ENCODE measurements around the gene ANKS1B.

ANKS1B gene

DNA sequence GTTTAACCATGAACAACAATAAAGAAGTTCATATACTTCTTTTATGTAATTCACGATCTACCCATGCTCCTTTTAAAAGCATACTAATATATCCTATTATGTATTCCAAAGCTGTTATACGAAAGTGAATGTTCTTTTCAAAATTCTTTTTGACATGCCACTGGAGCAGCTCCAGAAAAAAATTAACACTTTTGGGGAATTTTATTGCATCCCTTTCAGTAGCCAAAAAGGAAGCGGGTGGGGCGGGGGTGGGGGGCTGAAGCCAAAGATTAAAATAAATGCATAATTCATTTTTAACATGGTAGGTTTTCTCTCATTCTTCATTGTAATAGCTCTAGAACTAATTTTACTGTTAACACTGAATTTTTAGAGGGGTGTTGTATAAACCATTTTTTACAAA, 123.0 kb downstream of the ANKS1B start:
- H3K9me3 ChIP-seq (ENCODE audit: insufficient read depth, low read length), result no peaks in the 10 kb centered on the region
- no peak overlapping the region for H3K9ac ChIP-seq (ENCODE audit: insufficient read length, low read depth)
- H3K27me3 ChIP-seq (ENCODE audit: insufficient read depth, insufficient read length), result no peaks in the 10 kb centered on the region
- TF ChIP-seq ZNF274 (IDR thresholded peaks at IDR 0.05; ENCODE audit: low read depth, low read length) (no peak), YY1 (IDR thresholded peaks at IDR 0.05; ENCODE audit: insufficient read depth, insufficient read length) (no peak), SUZ12 (IDR thresholded peaks at IDR 0.05; ENCODE audit: extremely low read depth, insufficient read depth, insufficient read length) (no peak)
- H3K4me3 ChIP-seq (ENCODE audit: insufficient read length, low read depth), result no peak overlapping the region
- no peak for DNase-seq (ENCODE audit: low read depth, low spot score)
- H3K4me1 ChIP-seq (ENCODE audit: insufficient read depth, insufficient read length), result no peaks in the 10 kb centered on the region
- H3K36me3 ChIP-seq (ENCODE audit: insufficient read depth, insufficient read length, low read length), result no peaks in the 10 kb centered on the region

DNA sequence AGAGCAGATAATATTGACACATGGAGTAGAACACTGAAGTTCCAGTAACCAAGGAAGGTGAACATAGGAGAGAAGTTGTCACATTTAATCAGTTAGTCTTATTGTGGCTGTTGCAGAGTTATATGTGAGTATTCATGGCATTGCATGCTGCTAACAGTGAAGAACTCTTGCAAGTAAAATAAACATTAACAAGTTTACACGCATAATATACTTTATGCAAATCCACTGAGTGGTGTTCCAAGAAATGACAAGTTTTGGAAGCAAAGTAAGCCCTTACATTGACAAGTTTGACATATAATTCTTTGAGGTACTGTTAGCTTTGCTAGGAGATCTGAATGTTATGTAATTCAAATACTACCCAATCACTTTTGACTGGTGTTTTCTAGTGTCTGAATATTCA, 125.6 kb downstream of the ANKS1B start:
- no peaks in the 10 kb centered on the region for H3K9me3 ChIP-seq (ENCODE audit: insufficient read depth, low read length)
- no peak overlapping the region for H3K4me3 ChIP-seq (ENCODE audit: insufficient read length, low read depth)
- no peak overlapping the region for H3K9ac ChIP-seq (ENCODE audit: insufficient read length, low read depth)
- H3K36me3 ChIP-seq (ENCODE audit: insufficient read depth, insufficient read length, low read length), result no peaks in the 10 kb centered on the region
- TF ChIP-seq SUZ12 (IDR thresholded peaks at IDR 0.05; ENCODE audit: extremely low read depth, insufficient read depth, insufficient read length), result no peak
- TF ChIP-seq YY1 (IDR thresholded peaks at IDR 0.05; ENCODE audit: insufficient read depth, insufficient read length), result no peak
- TF ChIP-seq ZNF274 (IDR thresholded peaks at IDR 0.05; ENCODE audit: low read depth, low read length), result no peak
- no peak for DNase-seq (ENCODE audit: low read depth, low spot score)
- H3K4me1 ChIP-seq (ENCODE audit: insufficient read depth, insufficient read length), result no peaks in the 10 kb centered on the region
- no peaks in the 10 kb centered on the region for H3K27me3 ChIP-seq (ENCODE audit: insufficient read depth, insufficient read length)

DNA sequence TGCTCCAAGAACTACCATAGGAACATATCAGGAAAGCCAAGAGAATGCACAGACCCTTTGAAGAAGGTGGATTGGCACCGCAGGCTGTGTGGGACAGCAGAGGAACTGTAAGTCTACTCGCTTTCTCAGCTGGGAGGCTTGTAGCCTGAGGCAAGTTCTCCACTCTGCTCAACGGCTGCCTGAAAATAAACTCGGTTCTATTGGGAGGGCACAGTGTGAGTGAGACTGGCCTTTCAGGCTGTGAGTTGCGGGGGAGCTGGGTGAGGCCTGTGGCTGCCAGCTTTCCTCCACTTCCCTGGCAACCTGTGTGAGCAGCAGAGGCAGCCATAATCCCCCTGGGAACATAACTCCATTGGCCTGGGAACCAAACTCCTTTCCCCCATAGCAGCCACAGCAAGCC, 132.1 kb downstream of the ANKS1B start:
- peak; percentile 27 for DNase-seq (ENCODE audit: low read depth, low spot score)
- TF ChIP-seq YY1 (IDR thresholded peaks at IDR 0.05; ENCODE audit: insufficient read depth, insufficient read length) (no peak), ZNF274 (IDR thresholded peaks at IDR 0.05; ENCODE audit: low read depth, low read length) (no peak), SUZ12 (IDR thresholded peaks at IDR 0.05; ENCODE audit: extremely low read depth, insufficient read depth, insufficient read length) (no peak)

DNA sequence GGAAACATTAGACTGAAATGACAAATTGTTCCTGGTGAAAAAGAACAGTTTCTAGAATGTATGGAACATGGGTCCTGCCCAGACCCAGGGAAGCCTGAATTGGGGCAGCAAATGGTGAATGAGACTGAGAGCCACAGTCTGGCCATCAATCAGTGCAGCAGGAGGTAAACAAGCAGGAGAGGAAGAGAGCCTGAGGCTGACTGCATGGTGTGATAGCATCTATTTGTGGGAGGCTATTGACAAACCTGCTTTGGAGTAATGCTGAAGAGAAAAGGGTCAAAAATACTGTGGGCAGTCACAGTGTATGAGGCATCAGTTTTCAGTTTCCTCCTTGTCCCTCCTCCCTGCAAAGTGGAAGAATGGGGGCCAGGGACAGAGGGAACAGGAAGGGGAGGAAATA, 136.8 kb downstream of the ANKS1B start:
- DNase-seq (ENCODE audit: low read depth, low spot score), result no peak
- Histone ChIP-seq H3K4me3 (ENCODE audit: insufficient read length, low read depth) (no peak overlapping the region), H3K36me3 (ENCODE audit: insufficient read depth, insufficient read length, low read length) (no peaks in the 10 kb centered on the region), H3K4me1 (ENCODE audit: insufficient read depth, insufficient read length) (peaks cover 5% of the 10 kb centered on the region), H3K27me3 (ENCODE audit: insufficient read depth, insufficient read length) (no peaks in the 10 kb centered on the region), H3K9me3 (ENCODE audit: insufficient read depth, low read length) (0 out of 2 replicates have a peak, but pooled peaks cover 4% of the 10 kb centered on the region), H3K9ac (ENCODE audit: insufficient read length, low read depth) (no peak overlapping the region)
- no peak for TF ChIP-seq YY1 (IDR thresholded peaks at IDR 0.05; ENCODE audit: insufficient read depth, insufficient read length)
- TF ChIP-seq SUZ12 (IDR thresholded peaks at IDR 0.05; ENCODE audit: extremely low read depth, insufficient read depth, insufficient read length), result no peak
- TF ChIP-seq ZNF274 (IDR thresholded peaks at IDR 0.05; ENCODE audit: low read depth, low read length), result no peak

More for the DNA sequence above, 132.1 kb downstream of the ANKS1B start:
- Histone ChIP-seq H3K27me3 (ENCODE audit: insufficient read depth, insufficient read length) (no peaks in the 10 kb centered on the region), H3K4me1 (ENCODE audit: insufficient read depth, insufficient read length) (peaks cover 7% of the 10 kb centered on the region), H3K4me3 (ENCODE audit: insufficient read length, low read depth) (no peak overlapping the region), H3K36me3 (ENCODE audit: insufficient read depth, insufficient read length, low read length) (no peaks in the 10 kb centered on the region), H3K9me3 (ENCODE audit: insufficient read depth, low read length) (no peaks in the 10 kb centered on the region), H3K9ac (ENCODE audit: insufficient read length, low read depth) (peak overlapping the region; percentile 26)

DNA sequence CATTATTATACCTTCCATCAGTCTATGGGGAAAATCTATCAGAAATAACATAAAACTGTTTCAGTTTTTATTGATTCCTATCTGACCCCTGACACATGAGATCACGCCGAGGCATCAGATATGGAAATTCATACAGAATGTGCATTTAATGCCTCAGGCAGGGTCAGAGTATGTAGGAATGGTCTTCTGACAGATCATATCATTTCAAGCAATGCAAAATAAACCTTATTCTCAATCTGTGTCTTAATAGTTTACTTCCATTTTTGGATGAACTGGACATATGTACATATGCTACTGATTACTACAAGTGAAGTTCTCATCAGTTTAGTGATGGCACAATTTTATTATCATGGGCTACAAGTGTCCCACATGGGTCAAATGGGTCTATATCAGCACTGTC, 150.0 kb downstream of the ANKS1B start:
- H3K27me3 ChIP-seq (ENCODE audit: insufficient read depth, insufficient read length), result no peaks in the 10 kb centered on the region
- no peak overlapping the region for H3K4me3 ChIP-seq (ENCODE audit: insufficient read length, low read depth)
- no peaks in the 10 kb centered on the region for H3K4me1 ChIP-seq (ENCODE audit: insufficient read depth, insufficient read length)
- no peak for DNase-seq (ENCODE audit: low read depth, low spot score)
- H3K36me3 ChIP-seq (ENCODE audit: insufficient read depth, insufficient read length, low read length), result no peaks in the 10 kb centered on the region
- no peak overlapping the region for H3K9ac ChIP-seq (ENCODE audit: insufficient read length, low read depth)
- TF ChIP-seq SUZ12 (IDR thresholded peaks at IDR 0.05; ENCODE audit: extremely low read depth, insufficient read depth, insufficient read length), result no peak
- TF ChIP-seq ZNF274 (IDR thresholded peaks at IDR 0.05; ENCODE audit: low read depth, low read length), result no peak
- TF ChIP-seq YY1 (IDR thresholded peaks at IDR 0.05; ENCODE audit: insufficient read depth, insufficient read length), result no peak
- no peaks in the 10 kb centered on the region for H3K9me3 ChIP-seq (ENCODE audit: insufficient read depth, low read length)

DNA sequence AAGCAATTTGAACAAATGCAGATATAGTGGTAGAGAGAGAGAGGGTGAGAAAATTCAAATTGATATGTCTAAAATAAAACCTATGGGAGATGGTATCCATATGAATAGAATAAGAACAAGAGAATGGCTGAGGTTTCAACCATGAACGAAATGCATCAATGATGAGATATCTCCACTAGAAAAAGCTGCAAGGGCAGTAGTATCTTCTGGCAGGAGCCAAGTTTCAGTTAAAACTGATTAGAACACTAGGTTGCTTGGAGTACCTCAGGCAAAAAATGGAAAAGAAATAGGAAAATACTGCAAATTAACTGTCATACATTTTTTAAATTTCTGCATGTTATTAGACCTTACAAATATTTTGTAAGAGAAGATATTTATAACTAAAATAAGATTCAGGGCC, 151.3 kb downstream of the ANKS1B start:
- H3K9me3 ChIP-seq (ENCODE audit: insufficient read depth, low read length), result no peaks in the 10 kb centered on the region

DNA sequence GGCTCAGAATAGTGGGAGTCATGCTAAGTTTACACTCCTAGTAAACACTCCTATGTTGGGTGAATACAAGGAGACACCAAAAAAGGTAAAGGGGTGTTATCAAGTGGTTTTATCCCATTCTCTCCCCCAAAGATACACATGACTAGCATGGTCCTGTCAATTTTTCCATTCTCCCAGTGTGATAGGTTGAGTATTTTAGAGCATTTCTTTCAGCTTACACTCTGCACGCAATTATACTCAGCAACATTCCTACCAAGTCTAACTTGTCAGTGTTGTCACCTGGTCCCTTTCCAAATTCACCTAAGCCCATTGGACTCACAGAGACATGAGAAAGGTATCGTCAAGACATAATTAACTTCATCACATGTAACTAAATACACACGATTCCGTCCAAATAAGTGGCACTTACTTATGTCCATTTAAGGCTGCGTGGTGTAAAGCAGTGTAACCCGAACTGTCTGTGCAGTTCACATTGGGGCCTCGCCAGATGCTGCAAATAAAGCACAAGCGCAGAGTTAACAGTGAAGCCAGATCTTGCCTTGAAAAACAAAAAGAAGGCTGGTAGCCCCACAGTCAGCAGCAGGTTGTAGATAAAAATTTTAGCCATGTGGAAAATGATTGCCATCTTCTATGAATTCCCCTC, 159.7 kb downstream of the ANKS1B start:
- Histone ChIP-seq H3K4me1 (ENCODE audit: insufficient read depth, insufficient read length) (no peaks in the 10 kb centered on the region), H3K9me3 (ENCODE audit: insufficient read depth, low read length) (no peaks in the 10 kb centered on the region), H3K27me3 (ENCODE audit: insufficient read depth, insufficient read length) (no peaks in the 10 kb centered on the region), H3K4me3 (ENCODE audit: insufficient read length, low read depth) (no peak overlapping the region), H3K9ac (ENCODE audit: insufficient read length, low read depth) (no peak overlapping the region), H3K36me3 (ENCODE audit: insufficient read depth, insufficient read length, low read length) (no peaks in the 10 kb centered on the region)
- DNase-seq (ENCODE audit: low read depth, low spot score), result no peak
- TF ChIP-seq YY1 (IDR thresholded peaks at IDR 0.05; ENCODE audit: insufficient read depth, insufficient read length) (no peak), ZNF274 (IDR thresholded peaks at IDR 0.05; ENCODE audit: low read depth, low read length) (no peak), SUZ12 (IDR thresholded peaks at IDR 0.05; ENCODE audit: extremely low read depth, insufficient read depth, insufficient read length) (no peak)

More for the DNA sequence above, 151.3 kb downstream of the ANKS1B start:
- no peak overlapping the region for H3K9ac ChIP-seq (ENCODE audit: insufficient read length, low read depth)
- no peaks in the 10 kb centered on the region for H3K36me3 ChIP-seq (ENCODE audit: insufficient read depth, insufficient read length, low read length)
- DNase-seq (ENCODE audit: low read depth, low spot score), result no peak
- no peaks in the 10 kb centered on the region for H3K27me3 ChIP-seq (ENCODE audit: insufficient read depth, insufficient read length)
- H3K4me1 ChIP-seq (ENCODE audit: insufficient read depth, insufficient read length), result no peaks in the 10 kb centered on the region
- TF ChIP-seq ZNF274 (IDR thresholded peaks at IDR 0.05; ENCODE audit: low read depth, low read length) (no peak), YY1 (IDR thresholded peaks at IDR 0.05; ENCODE audit: insufficient read depth, insufficient read length) (no peak), SUZ12 (IDR thresholded peaks at IDR 0.05; ENCODE audit: extremely low read depth, insufficient read depth, insufficient read length) (no peak)
- H3K4me3 ChIP-seq (ENCODE audit: insufficient read length, low read depth), result no peak overlapping the region
